ENCODE measurements around the gene SEC22C.

GRCh38 chr3:42572278-42572677 is 9.5 kb downstream of the SEC22C start:
- TF ChIP-seq GATA3 (IDR thresholded peaks at IDR 0.05; ENCODE audit: low read depth, low read length) (no peak), GATA2 (IDR thresholded peaks at IDR 0.05; ENCODE audit: low read depth, low read length) (no peak)

Measured in SH-SY5Y (cell line).